T-helper 2 cell treated with Interferon-gamma antibody and Interleukin-4, amounts not matched to agents 5 μg/mL and 100 μg/mL, for 36 hours (primary cell): Measurements from ENCODE around the gene C5orf15.

Experiments used
- DNase-seq: peaks from one replicate; pipeline ENCODE4 v3.0.0; 2021; ENCODE audit warnings: low spot score
- H3K27ac Mint-ChIP-seq: one replicate; pipeline ENCODE4 v1.8.0; 2021; ENCODE audit warnings: mild to moderate bottlenecking, mixed read lengths
- H3K27me3 Mint-ChIP-seq: one replicate; pipeline ENCODE4 v1.8.0; 2021; ENCODE audit warnings: low read depth, mixed read lengths
- H3K36me3 Mint-ChIP-seq: one replicate; pipeline ENCODE4 v1.8.0; 2021; ENCODE audit warnings: low read depth, mixed read lengths
- H3K4me1 Mint-ChIP-seq: one replicate; pipeline ENCODE4 v1.8.0; 2021; ENCODE audit warnings: low read depth, mixed read lengths
- H3K4me3 Mint-ChIP-seq: one replicate; pipeline ENCODE4 v1.8.0; 2022; ENCODE audit warnings: mild to moderate bottlenecking, moderate library complexity, mixed read lengths
- H3K9me3 Mint-ChIP-seq: one replicate; pipeline ENCODE4 v1.8.0; 2021; ENCODE audit warnings: mixed read lengths

Gene C5orf15

DNA sequence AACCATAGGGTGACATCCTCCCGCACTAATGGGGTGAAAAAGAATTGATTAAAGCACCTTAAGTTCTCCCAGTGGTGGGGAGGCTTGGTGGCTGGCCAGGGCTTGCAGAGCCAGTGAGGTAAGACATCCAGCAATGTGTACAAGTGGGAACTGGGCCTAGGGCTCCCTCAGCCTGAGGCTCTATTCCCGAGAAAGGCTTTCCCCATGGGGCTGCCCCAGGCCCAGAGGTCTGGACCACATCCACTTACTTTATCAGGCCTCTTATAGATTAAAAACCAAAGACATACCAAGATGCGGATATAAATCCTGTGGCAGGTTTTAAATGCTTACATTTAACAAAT, 35.3 kb downstream of the C5orf15 start:
- no peaks in the 10 kb centered on the region for H3K27me3 Mint-ChIP-seq
- no peak overlapping the region for H3K4me3 Mint-ChIP-seq
- H3K4me1 Mint-ChIP-seq, result peaks cover 25% of the 10 kb centered on the region
- no peaks in the 10 kb centered on the region for H3K9me3 Mint-ChIP-seq
- no peak for DNase-seq
- H3K36me3 Mint-ChIP-seq, result no peaks in the 10 kb centered on the region
- no peak overlapping the region for H3K27ac Mint-ChIP-seq

- Mint-ChIP-seq H3K4me3 (no peak overlapping the region), H3K27ac (no peak overlapping the region), H3K27me3 (no peaks in the 10 kb centered on the region), H3K9me3 (no peaks in the 10 kb centered on the region), H3K4me1 (peaks cover 25% of the 10 kb centered on the region), H3K36me3 (no peaks in the 10 kb centered on the region)
- no peak for DNase-seq
Measured at GRCh38 chr5:133932441-133933168, 35.8 kb downstream of the C5orf15 start.

GRCh38 chr5:133931546-133931945, 36.9 kb downstream of the C5orf15 start:
- no peaks in the 10 kb centered on the region for H3K36me3 Mint-ChIP-seq
- no peaks in the 10 kb centered on the region for H3K9me3 Mint-ChIP-seq
- H3K27me3 Mint-ChIP-seq, result no peaks in the 10 kb centered on the region
- DNase-seq, result no peak
- peak overlapping the region; percentile 41 for H3K27ac Mint-ChIP-seq
- H3K4me3 Mint-ChIP-seq, result no peak overlapping the region
- peaks cover 25% of the 10 kb centered on the region for H3K4me1 Mint-ChIP-seq

DNA sequence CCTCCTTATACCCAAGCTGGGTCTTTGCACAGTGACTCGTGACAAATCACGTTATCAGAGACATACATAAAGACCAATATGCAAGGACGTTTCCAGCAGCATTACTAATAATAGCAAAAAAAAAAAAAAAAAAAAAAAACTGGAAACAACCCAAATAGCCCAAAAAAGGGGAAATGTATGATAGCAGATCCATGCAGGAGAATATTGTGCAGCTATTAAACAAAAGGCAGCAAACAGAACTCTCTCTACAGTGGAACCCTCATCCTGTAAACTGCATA, 37.7 kb downstream of the C5orf15 start:
- no peaks in the 10 kb centered on the region for H3K9me3 Mint-ChIP-seq
- no peaks in the 10 kb centered on the region for H3K36me3 Mint-ChIP-seq
- peaks cover 25% of the 10 kb centered on the region for H3K4me1 Mint-ChIP-seq
- H3K27me3 Mint-ChIP-seq, result no peaks in the 10 kb centered on the region
- H3K27ac Mint-ChIP-seq, result peak overlapping the region; percentile 87
- DNase-seq, result no peak
- peak overlapping the region; percentile 76 for H3K4me3 Mint-ChIP-seq

GRCh38 chr5:133930061-133930812, 38.2 kb downstream of the C5orf15 start:
- Mint-ChIP-seq H3K9me3 (no peaks in the 10 kb centered on the region), H3K36me3 (no peaks in the 10 kb centered on the region), H3K4me3 (peak overlapping the region; percentile 76), H3K4me1 (peaks cover 25% of the 10 kb centered on the region), H3K27me3 (no peaks in the 10 kb centered on the region), H3K27ac (peak overlapping the region; percentile 87)
- peak; percentile 86 for DNase-seq

DNA sequence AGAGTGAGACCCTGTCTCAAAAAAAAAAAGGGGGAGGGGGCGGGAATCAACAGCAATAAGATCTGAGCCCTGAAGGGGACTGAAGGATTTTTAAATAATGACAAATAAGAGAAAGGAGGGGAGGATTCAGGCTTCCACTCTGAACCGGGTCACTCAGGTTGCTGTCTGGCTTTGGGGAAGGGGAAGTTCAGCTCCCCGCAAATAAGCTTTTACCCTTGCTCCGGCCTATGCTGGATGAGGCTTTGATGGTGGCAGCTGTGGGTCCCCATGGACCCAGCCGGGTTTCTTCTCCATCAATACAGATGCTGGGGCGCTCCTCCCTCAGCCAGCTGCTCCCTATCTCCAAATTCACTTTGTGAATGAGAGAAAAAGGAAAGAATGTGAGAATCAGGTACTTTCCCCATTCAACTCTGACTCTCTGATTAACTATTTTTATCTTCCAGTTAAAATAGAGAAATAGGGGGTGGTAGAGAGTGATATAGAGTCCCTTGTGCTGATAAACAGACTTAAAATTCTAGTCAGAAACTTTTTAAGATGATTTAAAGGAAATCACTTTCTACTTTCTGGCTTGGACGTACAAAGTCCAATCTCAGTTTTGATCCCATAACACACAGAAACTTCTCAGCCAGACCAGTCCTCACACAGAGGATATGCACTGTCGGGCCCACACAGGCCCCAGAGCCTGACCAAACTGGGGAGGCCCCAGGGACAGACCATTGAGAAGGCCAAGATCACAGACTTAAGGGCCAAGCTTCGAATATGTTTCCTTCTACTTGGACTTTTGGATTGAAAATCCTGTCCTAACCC, 39.6 kb downstream of the C5orf15 start:
- peak overlapping the region; percentile 45 for H3K27ac Mint-ChIP-seq
- no peak overlapping the region for H3K4me3 Mint-ChIP-seq
- no peaks in the 10 kb centered on the region for H3K36me3 Mint-ChIP-seq
- H3K9me3 Mint-ChIP-seq, result no peaks in the 10 kb centered on the region
- H3K27me3 Mint-ChIP-seq, result no peaks in the 10 kb centered on the region
- DNase-seq, result no peak
- H3K4me1 Mint-ChIP-seq, result peaks cover 25% of the 10 kb centered on the region

- H3K27me3 Mint-ChIP-seq, result no peaks in the 10 kb centered on the region
- no peak for DNase-seq
- no peaks in the 10 kb centered on the region for H3K36me3 Mint-ChIP-seq
- H3K4me1 Mint-ChIP-seq, result peaks cover 25% of the 10 kb centered on the region
- no peak overlapping the region for H3K27ac Mint-ChIP-seq
- H3K4me3 Mint-ChIP-seq, result no peak overlapping the region
- H3K9me3 Mint-ChIP-seq, result no peaks in the 10 kb centered on the region
Measured at GRCh38 chr5:133927300-133928180, 40.9 kb downstream of the C5orf15 start.

GRCh38 chr5:133926489-133927299, 41.7 kb downstream of the C5orf15 start:
- Mint-ChIP-seq H3K9me3 (no peaks in the 10 kb centered on the region), H3K4me1 (peaks cover 23% of the 10 kb centered on the region), H3K36me3 (no peaks in the 10 kb centered on the region), H3K4me3 (no peak overlapping the region), H3K27me3 (no peaks in the 10 kb centered on the region), H3K27ac (no peak overlapping the region)
- DNase-seq, result no peak

DNA sequence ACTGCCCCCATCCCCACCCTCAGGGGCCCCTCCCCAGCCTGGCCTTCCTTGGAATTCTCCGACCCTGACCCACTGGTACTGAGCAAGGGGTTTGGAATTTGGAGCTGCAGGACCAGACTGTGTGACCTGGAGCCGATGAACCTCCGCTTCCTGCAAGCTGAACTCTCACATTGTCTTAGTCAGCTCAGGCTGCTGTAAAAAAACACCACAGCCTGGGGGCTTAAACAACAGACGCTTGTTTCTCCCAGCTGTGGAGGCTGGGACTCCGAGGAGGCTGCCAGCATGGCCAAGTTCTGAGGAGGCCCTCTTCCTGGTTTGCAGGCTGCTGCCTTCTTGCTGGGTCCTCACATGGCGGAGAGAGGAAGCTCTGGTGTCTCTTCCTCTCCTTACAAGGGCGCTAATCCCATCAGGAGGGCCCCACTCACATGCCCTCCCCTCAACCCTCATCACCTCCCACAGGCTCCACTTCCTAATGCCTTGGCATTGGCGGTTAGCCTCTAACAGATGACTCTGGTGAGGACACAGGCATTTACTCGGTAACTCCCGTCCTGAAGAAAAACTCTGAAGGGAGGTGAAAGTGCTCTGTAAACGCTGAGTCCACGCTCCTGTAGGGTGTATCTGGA, 42.4 kb downstream of the C5orf15 start:
- Mint-ChIP-seq H3K9me3 (no peaks in the 10 kb centered on the region), H3K4me1 (peaks cover 17% of the 10 kb centered on the region), H3K36me3 (no peaks in the 10 kb centered on the region), H3K27ac (no peak overlapping the region), H3K4me3 (no peak overlapping the region), H3K27me3 (no peaks in the 10 kb centered on the region)
- DNase-seq, result no peak

DNA sequence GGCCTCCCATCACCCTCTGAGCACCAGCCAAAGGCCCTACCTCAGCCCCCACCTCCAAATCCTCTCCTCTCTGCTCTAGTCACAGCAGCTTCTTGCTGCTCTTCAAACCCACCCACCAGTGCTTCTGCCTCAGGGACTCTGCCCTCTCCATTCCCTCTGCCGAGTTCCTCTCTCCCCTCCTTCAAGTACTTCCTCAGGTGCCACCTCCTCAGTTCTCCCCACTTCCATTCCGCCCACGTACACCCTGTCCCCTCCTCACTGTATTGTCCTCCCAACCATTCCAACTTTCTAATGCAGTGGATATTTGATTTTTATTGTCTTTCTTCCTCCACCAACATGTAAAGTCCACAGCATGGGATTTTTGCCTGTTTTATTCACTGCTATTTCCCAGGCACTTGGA, 43.2 kb downstream of the C5orf15 start:
- no peaks in the 10 kb centered on the region for H3K36me3 Mint-ChIP-seq
- H3K27ac Mint-ChIP-seq, result no peak overlapping the region
- no peaks in the 10 kb centered on the region for H3K27me3 Mint-ChIP-seq
- H3K4me3 Mint-ChIP-seq, result no peak overlapping the region
- peaks cover 12% of the 10 kb centered on the region for H3K4me1 Mint-ChIP-seq
- DNase-seq, result no peak
- H3K9me3 Mint-ChIP-seq, result no peaks in the 10 kb centered on the region

DNA sequence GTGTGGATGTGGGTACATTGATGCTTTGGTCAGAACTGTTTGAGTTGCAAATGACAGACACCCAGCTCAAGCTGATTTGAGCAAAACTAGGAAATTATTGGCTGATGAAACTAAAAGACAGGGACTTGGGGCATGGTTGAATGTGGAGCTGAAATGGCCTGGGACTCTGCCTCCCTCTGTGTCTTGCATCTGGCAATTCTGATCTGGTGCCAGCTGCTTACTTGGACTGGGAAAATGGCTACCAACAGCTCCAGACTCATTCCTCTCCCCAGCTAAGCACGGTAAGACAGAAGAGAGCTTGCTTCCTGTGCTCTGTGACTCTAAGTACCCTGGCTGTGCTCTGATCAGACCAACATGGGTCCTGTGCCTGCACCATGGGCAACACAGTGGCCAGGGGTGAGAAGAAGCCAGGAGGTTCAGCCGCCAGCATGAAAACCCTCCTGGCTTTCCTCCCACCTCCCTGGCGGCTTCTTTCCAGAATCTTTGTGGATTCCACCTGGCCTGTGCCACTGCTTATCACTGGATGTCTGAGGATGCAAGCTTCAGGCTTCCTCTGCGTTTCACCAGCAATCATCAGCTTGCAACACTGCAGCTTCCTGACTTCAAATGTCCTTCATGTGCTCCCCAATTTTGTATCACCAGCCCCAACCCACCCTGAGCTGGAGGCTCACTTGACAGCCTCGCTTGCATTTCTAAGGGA, 44.1 kb downstream of the C5orf15 start:
- Mint-ChIP-seq H3K4me1 (peaks cover 5% of the 10 kb centered on the region), H3K27ac (no peak overlapping the region), H3K9me3 (no peaks in the 10 kb centered on the region), H3K4me3 (no peak overlapping the region), H3K27me3 (no peaks in the 10 kb centered on the region), H3K36me3 (no peaks in the 10 kb centered on the region)
- DNase-seq, result no peak

GRCh38 chr5:133921979-133922378, 46.4 kb downstream of the C5orf15 start:
- Mint-ChIP-seq H3K36me3 (no peaks in the 10 kb centered on the region), H3K4me3 (no peak overlapping the region), H3K9me3 (no peaks in the 10 kb centered on the region), H3K4me1 (peaks cover 2% of the 10 kb centered on the region), H3K27ac (no peak overlapping the region), H3K27me3 (no peaks in the 10 kb centered on the region)
- no peak for DNase-seq
